ENCODE results near the gene AGAP1.

GRCh38 chr2:235931676-235932075 is 437.8 kb downstream of the AGAP1 start:
- TF ChIP-seq MXI1 (conservative IDR thresholded peaks at IDR 0.05; ENCODE audit: poor library complexity, severe bottlenecking) (no peak), CTCF (IDR thresholded peaks at IDR 0.05; ENCODE audit: poor library complexity, severe bottlenecking) (no peak), REST (IDR thresholded peaks at IDR 0.05; ENCODE audit: borderline replicate concordance) (no peak), EP300 (conservative IDR thresholded peaks at IDR 0.05; ENCODE audit: poor library complexity, severe bottlenecking) (no peak), POLR2AphosphoS5 (IDR thresholded peaks at IDR 0.05) (no peak), EZH2 (IDR thresholded peaks at IDR 0.05; ENCODE audit: borderline replicate concordance, insufficient read depth, low read length, poor library complexity, severe bottlenecking) (no peak)

Data from neural cell (in vitro differentiated cells).